GM18505 (cell line): ENCODE data around the gene EEF1E1.
"Not testable (repeated sequence)": the region's sequence is repeated elsewhere in the genome, so short reads cannot be mapped to it uniquely, and the experiment has no call there.

ENCODE experiments used
- ATAC-seq: cut with Tn5 transposase; IDR thresholded peaks from one replicate; pipeline ENCODE4 v1.9.1; 2021; ENCODE audit not compliant: unreplicated experiment
- POLR2A ChIP-seq: IDR thresholded peaks from 4 replicates; pipeline ENCODE4 v1.6.1; 2011; ENCODE audit warnings: borderline replicate concordance; ENCODE audit not compliant: insufficient read depth, insufficient read length; ENCODE audit errors: extremely low read depth

Gene EEF1E1

GRCh38 chr6:8060346-8060745 lies 42.0 kb downstream of the EEF1E1 start:
- TF ChIP-seq POLR2A, result no peak
- ATAC-seq, result no peak

DNA sequence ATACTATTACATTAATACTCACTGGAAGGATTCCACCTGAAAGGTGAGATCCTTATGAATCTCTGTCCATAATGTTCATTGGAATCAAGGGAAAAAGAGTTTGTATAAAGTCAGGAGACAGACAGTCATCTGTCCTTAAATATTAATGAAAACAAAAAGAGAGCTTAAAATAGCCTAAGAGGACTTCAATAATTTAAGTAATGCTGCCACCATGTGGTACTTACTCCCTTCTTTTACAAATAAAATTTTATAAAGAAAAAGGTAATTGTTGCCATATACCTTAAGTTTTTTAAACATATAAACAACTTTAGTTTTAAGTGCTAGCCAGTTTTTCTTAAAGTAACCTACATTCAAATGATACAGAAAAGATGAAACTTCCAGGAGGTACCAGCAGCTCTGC lies 43.2 kb downstream of the EEF1E1 start:
- no peak for TF ChIP-seq POLR2A
- ATAC-seq, result no peak

- no peak for TF ChIP-seq POLR2A
- ATAC-seq, result no peak
These were observed 44.6 kb downstream of the EEF1E1 start for GRCh38 chr6:8057793-8058192.

DNA sequence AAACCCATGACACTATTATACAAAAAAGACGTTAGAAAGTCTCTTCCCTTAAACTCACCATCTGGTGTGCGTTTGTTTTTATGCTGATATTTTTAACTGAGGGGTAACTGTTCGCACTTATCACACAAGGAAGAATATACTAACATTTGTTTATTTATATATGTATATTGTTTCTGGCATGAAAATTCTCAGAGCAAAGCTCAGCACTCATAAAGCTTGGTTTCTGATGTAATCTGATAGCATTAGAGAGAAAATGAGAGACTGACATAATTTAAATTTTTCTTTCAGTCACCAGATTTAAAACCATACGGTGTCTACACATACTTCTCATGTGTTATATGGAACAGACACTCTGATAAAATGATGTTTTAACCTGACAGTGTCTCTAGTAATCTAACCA lies 45.1 kb downstream of the EEF1E1 start:
- no peak for TF ChIP-seq POLR2A
- ATAC-seq, result no peak

DNA sequence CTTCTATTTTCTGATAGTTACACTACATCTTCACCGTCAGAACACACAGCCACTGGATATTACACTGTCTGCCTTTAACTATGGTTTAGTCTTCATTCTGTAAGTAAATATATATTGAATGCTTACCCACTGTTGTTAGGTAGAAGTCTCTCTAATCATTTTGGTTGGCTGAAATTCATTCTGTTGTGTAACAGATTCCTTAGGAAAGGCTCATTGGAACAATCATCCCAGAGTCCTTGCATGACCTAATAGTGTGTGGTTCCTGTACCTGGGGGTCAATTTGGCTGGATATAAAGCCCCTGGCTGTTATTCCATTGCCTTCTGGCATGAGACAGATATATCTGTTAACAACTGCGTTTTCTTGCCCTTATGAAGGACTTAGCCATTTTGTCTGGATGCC lies 48.1 kb downstream of the EEF1E1 start:
- TF ChIP-seq POLR2A, result no peak

DNA sequence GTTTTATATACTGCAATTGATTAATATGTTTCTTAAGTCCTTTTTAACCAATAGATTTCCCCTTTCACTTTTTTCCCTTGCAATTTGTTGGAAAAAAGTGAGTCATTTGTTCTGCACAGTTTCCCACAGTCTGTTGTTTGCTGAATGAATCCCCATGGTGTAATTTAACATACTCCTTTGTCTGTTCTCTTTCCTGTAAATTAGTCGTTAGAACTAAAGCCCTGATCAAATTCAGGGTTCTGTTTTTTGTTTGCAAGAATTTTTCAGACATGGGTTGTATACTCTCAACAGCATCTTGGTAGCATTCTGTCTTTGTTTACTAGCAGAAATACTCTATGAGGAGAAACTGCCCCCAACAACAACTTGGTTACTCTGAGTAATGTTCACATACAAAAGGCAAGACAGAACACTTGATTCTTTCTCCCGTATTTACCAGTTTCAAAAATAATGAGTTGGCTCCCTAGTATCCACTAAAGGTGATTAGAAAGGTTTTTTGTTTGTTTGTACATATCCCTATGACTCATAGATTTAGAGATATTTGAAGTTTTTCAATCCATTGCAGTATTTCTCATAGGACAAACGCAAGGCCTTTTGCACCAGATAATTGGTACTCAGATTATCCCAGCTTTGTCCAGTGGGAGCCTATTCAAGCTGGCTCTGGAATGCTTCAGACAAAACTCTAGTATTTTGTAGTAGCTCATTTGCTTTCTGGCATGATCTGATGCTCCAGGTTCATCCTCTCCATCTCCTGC lies 54.6 kb downstream of the EEF1E1 start:
- no peak for TF ChIP-seq POLR2A
- ATAC-seq, result no peak

More for the DNA sequence above, 48.1 kb downstream of the EEF1E1 start:
- no peak for ATAC-seq

GRCh38 chr6:8045769-8046168 lies 56.6 kb downstream of the EEF1E1 start:
- ATAC-seq, result not testable (repeated sequence)

GRCh38 chr6:8043221-8043620 lies 59.1 kb downstream of the EEF1E1 start:
- no peak for TF ChIP-seq POLR2A
- ATAC-seq, result no peak

DNA sequence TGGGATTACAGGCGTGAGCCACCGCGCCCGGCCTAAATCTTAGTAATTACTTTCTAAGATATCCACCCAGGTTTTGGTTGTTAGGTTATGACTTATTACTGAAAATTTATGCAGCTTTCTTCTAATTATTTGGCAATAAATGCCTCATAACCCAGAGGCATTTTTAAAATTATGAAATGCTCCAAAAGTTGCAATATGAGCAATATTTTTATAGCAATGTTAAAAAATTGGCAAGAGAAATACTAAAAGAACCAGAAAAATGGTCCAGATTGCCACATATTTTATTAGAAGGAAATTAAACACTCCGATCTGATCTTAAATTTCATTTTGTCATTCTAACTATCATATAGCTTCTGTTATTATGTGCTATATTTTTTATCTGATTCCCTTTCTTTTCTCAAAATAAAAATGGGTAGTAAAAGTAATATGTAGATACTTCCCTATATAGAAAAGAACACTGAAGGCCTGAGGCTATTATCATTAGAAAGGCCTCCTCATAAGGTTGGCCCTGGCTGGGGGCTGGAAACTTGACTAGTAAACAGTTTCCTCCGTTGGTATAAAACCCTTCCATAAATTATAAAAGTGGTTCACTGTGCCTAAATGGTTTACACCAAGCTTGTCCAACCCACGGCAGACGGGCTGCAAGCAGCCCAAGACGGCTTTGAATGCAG lies 60.3 kb downstream of the EEF1E1 start:
- no peak for ATAC-seq
- no peak for TF ChIP-seq POLR2A

GRCh38 chr6:8034107-8034506 lies 68.2 kb downstream of the EEF1E1 start:
- not testable (repeated sequence) for ATAC-seq

- TF ChIP-seq POLR2A, result no peak
- ATAC-seq, result no peak
These were observed 71.4 kb downstream of the EEF1E1 start for GRCh38 chr6:8030920-8031319.
